Astrocyte (in vitro differentiated cells and primary cell): ENCODE measurements around the gene CTIF.

ENCODE experiments used
- CTCF ChIP-seq: IDR thresholded peaks from 2 replicates; pipeline ENCODE4 v1.5.1; 2011; ENCODE audit warnings: low read depth, mild to moderate bottlenecking, inconsistent platforms, low read length, moderate library complexity; ENCODE audit not compliant: insufficient read depth
- EZH2 ChIP-seq: IDR thresholded peaks from 2 replicates; pipeline ENCODE4 v1.6.1; 2012; ENCODE audit warnings: mild to moderate bottlenecking, low read length, inconsistent platforms; ENCODE audit not compliant: insufficient read depth

GRCh38 chr18:48785736-48786454 lies 247.1 kb downstream of the CTIF start:
- TF ChIP-seq CTCF = no peak
- TF ChIP-seq EZH2 = no peak
